ENCODE data around the gene SLC38A5. TPM values are rescaled to one million over a fixed set of nuclear protein-coding genes. Genes with fewer than 3 reads are reported as not detected.

SLC38A5 gene
- total RNA-seq, 6 experiments from 2014 or later, result 0.40 to 0.91 (median 0.79) TPM; not detected in 1

- Mint-ChIP-seq H3K9me3 (no peaks in the 10 kb centered on the region), H3K4me3 (peak overlapping the region; percentile 67), H3K36me3 (ENCODE audit: low read depth) (no peaks in the 10 kb centered on the region), H3K27ac (peak overlapping the region; percentile 84), H3K4me1 (ENCODE audit: low read depth) (peaks cover 30% of the 10 kb centered on the region), H3K27me3 (ENCODE audit: insufficient read depth) (peaks cover 1% of the 10 kb centered on the region; the same call in 1 of the 2 replicates)
- peak; percentile 75 for DNase-seq
- no peak for TF ChIP-seq CTCF (IDR thresholded peaks at IDR 0.05)
These were observed 28.3 kb upstream of the SLC38A5 start for GRCh38 chrX:48498374-48498809.

DNA sequence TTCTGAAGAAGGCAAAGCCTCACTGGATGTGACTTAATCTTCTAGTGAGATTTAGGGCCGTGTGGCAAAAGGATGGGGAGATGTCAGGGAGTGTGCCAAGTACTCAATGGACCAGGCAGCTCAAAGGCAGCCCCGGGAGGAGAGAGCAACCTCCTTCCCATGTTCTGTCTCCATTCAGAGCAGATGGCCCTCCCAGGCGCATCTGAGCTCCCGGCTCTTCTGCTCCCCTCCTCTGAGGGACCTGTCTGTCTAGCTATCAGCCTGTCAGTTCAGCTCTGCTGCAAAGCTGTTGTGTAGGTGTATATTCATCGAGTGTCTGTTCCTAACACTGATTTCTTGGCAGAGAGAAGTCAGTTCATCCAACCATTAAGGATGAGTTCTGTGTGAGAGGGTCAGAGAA is 27.8 kb upstream of the SLC38A5 start:
- peak overlapping the region; percentile 84 for H3K27ac Mint-ChIP-seq
- H3K36me3 Mint-ChIP-seq (ENCODE audit: low read depth), result no peaks in the 10 kb centered on the region
- H3K4me3 Mint-ChIP-seq, result no peak overlapping the region; the same call in 1 of the 2 replicates
- H3K9me3 Mint-ChIP-seq, result no peaks in the 10 kb centered on the region
- H3K4me1 Mint-ChIP-seq (ENCODE audit: low read depth), result peaks cover 30% of the 10 kb centered on the region
- H3K27me3 Mint-ChIP-seq (ENCODE audit: insufficient read depth), result peaks cover 1% of the 10 kb centered on the region; the same call in 1 of the 2 replicates
- no peak for TF ChIP-seq CTCF (IDR thresholded peaks at IDR 0.05)
- no peak for DNase-seq

GRCh38 chrX:48496660-48497059 is 26.6 kb upstream of the SLC38A5 start:
- Mint-ChIP-seq H3K27me3 (ENCODE audit: insufficient read depth) (peaks cover 3% of the 10 kb centered on the region), H3K4me3 (no peak overlapping the region; the same call in 1 of the 2 replicates), H3K9me3 (no peaks in the 10 kb centered on the region), H3K36me3 (ENCODE audit: low read depth) (no peaks in the 10 kb centered on the region), H3K27ac (peak overlapping the region; percentile 8; the same call in 1 of the 2 replicates), H3K4me1 (ENCODE audit: low read depth) (peaks cover 42% of the 10 kb centered on the region)
- peak; percentile 18 for DNase-seq
- TF ChIP-seq CTCF (IDR thresholded peaks at IDR 0.05), result no peak

GRCh38 chrX:48493890-48494364 is 23.9 kb upstream of the SLC38A5 start:
- Mint-ChIP-seq H3K27me3 (ENCODE audit: insufficient read depth) (peaks cover 3% of the 10 kb centered on the region), H3K36me3 (ENCODE audit: low read depth) (no peaks in the 10 kb centered on the region), H3K4me1 (ENCODE audit: low read depth) (peaks cover 51% of the 10 kb centered on the region), H3K27ac (no peak overlapping the region), H3K9me3 (no peaks in the 10 kb centered on the region), H3K4me3 (no peak overlapping the region)
- peak; percentile 35 for DNase-seq
- TF ChIP-seq CTCF (IDR thresholded peaks at IDR 0.05), result peak; percentile 62

- DNase-seq, result peak; percentile 15
- Mint-ChIP-seq H3K27me3 (ENCODE audit: insufficient read depth) (peaks cover 3% of the 10 kb centered on the region), H3K36me3 (ENCODE audit: low read depth) (no peaks in the 10 kb centered on the region), H3K9me3 (no peaks in the 10 kb centered on the region), H3K27ac (peak overlapping the region; percentile 90), H3K4me1 (ENCODE audit: low read depth) (peaks cover 42% of the 10 kb centered on the region), H3K4me3 (no peak overlapping the region)
- TF ChIP-seq CTCF (IDR thresholded peaks at IDR 0.05), result no peak
These were observed 22.3 kb upstream of the SLC38A5 start for GRCh38 chrX:48492293-48492910.
